GM19395 (cell line): ENCODE measurements around the gene FOXP4.

Experiments
- ATAC-seq: cut with Tn5 transposase; IDR thresholded peaks from one replicate; pipeline ENCODE4 v1.9.1; 2021; ENCODE audit warnings: mild to moderate bottlenecking, moderate library complexity; ENCODE audit not compliant: unreplicated experiment

The FOXP4 gene

GRCh38 chr6:41642960-41643898 lies 97.0 kb downstream of the FOXP4 start:
- no peak for ATAC-seq

- ATAC-seq = no peak
These were observed 97.7 kb downstream of the FOXP4 start for GRCh38 chr6:41643899-41644269.

DNA sequence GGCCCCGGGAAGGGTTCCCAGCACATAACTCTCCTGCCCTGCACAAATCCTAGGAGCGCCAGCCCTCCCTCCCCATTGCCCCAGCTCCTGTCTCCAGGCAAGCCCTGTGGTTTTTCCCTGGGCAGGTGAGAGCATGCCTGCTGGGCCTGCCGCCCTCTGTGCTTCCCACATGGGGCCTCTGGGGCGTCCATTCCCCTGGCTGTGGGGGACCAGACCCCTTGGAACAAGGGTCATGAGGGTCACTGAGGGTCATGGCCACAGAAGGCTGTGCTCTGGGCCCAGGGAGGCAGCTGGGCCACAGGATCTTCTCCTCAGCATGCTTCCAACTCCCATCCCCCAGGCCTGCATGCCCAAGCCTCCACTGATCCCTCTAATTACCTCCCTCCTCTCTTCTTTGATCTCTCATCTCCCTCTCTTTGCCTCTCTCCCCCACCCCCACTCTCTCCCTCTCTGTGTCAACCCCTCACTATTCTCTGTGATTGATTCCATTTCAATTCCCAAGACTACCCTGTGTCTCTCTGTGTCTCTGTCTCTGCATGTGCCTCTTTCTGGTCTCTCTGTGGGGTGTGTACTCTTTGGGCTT lies 98.2 kb downstream of the FOXP4 start:
- no peak for ATAC-seq

GRCh38 chr6:41645007-41645618 lies 98.9 kb downstream of the FOXP4 start:
- no peak for ATAC-seq

DNA sequence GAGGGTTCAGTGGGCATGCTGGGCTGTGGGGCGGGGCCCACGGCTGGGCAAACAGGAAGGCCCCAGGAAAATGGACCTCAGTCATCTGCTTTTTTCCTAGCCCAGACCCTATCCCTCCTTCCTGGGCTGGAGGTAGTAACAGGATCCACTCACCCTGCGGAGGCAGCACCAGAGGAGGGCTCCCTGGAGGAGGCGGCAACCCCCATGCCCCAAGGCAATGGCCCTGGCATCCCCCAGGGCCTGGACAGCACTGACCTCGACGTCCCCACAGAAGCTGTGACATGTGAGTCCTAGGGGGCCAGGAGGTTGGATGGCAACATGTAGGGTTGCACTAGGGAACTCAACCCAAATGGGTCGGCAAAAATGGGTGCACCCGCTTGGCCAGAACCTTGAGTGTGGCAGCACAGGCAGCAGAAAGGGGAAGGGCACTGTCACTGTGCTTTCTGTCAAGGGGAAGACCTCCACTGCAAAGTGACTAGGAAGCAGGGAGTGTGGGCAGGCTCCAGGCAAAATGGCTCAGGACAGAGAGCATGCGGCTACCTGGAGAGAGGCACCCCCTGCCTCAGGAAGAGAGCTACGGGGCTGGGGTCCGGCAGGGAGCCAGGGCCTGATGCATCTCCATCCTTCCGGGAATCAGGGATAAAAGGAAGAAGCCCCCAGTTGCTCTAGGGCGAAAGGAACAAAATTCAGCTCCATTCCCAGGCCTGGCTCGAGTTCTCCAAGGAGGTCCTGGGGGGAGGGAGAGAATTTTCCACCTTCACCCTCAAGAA lies 100.0 kb downstream of the FOXP4 start:
- ATAC-seq = no peak

GRCh38 chr6:41647061-41647511 lies 100.9 kb downstream of the FOXP4 start:
- ATAC-seq = no peak

- no peak for ATAC-seq
These were observed 101.9 kb downstream of the FOXP4 start for GRCh38 chr6:41648070-41648585.

DNA sequence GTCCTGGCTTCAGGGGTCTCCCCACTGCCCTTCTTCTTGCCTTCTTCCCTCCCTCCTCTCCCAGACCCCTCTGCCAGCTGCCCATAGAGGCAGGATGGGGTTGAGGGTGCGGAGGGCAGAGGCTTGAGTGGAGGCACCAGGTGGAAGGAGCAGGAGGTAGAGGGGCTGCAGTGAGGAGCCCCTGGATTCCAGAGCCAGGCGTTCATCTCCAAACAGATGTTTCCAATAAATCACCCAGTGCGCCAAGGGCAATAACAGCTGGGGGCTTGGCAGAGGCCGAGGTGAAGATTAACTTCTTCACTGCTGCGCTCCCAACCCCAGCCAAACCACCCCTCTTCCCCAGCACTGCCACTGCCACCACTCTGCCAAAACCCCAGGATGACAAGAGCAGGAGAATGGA lies 102.7 kb downstream of the FOXP4 start:
- ATAC-seq = no peak

GRCh38 chr6:41649596-41649995 lies 103.4 kb downstream of the FOXP4 start:
- no peak for ATAC-seq

DNA sequence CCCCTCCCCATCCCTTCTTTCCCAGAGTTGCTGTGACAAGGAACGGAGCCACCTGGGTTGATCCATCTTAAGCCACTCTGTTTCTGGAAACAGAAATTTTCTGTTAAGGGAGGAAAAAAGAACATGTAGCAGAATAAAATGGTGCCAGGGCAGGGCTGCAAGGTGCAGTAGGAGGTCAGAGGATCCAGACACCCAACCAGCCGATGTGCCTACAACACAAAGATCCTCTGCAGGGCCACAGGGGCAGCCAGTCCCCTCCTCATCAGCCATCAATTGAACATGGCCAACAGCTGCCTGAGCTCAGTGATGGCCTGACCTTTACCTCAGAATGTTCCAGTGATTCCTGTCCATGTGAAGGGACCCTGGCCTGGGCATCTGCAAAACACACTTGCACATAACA lies 103.9 kb downstream of the FOXP4 start:
- ATAC-seq = no peak

- ATAC-seq = no peak
These were observed 105.2 kb downstream of the FOXP4 start for GRCh38 chr6:41651246-41651961.
